Forelimb muscle (tissue), 1 donor: Measurements from ENCODE around the gene FBXO48. TPM values are rescaled to one million over a fixed set of nuclear protein-coding genes. Genes with fewer than 3 reads are reported as not detected.
"Not testable (repeated sequence)": the region's sequence is repeated elsewhere in the genome, so short reads cannot be mapped to it uniquely, and the experiment has no call there.

Experiments
- DNase-seq: peaks from one replicate; pipeline ENCODE4 v3.0.0-alpha.2; 2013; ENCODE audit warnings: low read depth
- polyA plus RNA-seq: library from polyadenylated mRNA; unstranded; fragments of 120-200 nt; gene quantifications from one replicate; pipeline ENCODE4 v1.2.1, GENCODE V29; 2013; ENCODE audit not compliant: insufficient read length

Gene FBXO48
- polyA plus RNA-seq, 1 donor: 1.6 TPM

DNA sequence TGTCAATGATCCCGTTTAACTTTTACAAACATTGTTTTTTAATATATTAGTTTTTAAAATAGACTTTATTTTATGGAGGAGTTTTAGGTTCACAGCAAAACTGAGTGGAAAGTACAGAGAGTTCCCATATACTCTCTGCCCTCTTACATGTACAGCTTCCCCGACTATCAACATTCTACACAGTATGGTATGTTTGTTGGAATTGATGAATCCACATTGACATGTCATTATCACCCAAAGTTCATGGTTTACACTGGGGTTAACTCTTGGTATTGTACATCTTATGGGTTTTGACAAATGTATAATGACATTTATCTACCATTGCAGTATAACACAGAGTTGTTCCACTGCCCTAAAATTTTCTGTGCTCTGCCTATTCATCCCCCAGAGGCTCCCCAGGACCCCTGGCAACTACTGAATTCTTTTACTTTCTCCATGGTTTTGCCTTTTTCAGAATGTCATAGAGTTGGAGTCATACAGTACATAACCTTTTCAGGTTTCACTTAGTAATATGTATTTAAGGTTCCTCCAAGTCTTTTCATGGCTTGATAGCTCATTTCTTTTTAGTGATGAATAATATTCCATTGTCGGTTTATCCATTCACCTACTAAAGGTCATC, 5.8 kb upstream of the FBXO48 start:
- DNase-seq: no peak

DNA sequence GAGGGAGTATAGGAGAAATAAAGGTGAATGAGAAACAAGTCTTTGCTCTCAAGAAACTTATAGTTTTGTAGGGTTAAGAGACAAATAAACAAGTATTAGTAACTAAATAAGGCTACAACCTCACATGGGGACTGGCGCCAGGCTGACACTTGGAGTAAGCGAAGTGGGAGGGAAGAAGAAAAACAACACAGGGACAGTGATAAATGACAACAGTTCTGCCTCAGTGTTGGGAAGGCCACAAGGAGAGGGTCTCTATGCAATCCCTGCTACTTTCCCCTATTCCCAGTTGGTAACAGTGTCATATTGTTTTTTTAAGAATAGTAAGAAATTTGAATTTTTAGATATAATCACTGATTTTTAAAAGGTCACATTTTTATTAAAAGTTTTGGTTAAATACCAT, 4.3 kb upstream of the FBXO48 start:
- no peak for DNase-seq

DNA sequence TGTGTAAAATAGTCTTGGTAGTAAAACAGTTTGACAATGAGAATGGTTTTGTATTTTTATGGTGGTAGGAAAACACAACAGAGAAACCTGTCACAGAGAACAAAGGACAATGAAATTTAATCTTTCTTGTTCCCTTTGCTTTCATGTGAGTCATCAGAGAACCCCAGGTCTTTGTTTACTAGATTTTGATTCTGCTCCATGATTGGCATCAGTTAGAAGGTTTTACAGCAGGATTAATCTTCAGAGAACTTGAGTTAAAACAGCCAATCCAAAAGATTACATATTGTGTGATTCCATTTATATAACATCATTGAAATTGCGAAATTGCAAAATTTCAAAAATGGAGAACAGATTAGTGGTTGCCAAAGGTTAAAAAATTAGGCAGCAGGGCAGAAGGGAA, 2.8 kb upstream of the FBXO48 start:
- DNase-seq: no peak

DNA sequence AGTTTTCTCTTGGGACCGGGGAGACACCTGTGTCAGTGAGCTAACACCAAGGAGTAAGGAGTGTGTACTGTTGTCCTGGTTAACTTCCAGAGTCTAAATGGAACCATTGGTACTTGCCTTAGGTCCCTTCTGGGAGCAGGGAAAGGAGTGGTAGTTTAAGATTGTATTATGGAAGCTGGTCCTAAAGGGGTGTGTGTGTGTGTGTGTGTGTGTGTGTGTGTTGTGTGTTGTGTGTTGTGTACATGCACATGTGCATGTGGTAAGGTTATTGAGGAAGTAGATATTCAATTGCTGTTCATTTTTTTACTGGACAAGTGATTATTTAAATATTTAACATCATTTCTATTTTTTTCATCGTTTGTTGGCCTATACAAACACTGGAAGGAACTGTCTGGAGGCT, 1.7 kb upstream of the FBXO48 start:
- DNase-seq: no peak

DNA sequence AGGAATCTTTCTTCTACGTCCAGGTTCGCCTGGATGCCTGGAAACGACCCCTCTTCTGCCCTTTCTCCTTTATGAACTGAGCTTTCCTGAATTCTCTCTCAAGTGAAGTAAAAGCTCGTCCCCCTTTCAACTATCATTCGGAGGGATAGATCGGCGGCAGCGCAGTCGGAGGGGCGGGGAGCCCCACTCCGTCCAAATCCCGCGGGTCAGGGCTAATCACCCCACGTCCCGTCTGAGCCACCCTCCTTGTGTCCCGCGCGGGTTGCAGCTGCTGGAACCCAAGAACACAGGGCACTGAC, 367 bp downstream of the FBXO48 start:
- DNase-seq: no peak

DNA sequence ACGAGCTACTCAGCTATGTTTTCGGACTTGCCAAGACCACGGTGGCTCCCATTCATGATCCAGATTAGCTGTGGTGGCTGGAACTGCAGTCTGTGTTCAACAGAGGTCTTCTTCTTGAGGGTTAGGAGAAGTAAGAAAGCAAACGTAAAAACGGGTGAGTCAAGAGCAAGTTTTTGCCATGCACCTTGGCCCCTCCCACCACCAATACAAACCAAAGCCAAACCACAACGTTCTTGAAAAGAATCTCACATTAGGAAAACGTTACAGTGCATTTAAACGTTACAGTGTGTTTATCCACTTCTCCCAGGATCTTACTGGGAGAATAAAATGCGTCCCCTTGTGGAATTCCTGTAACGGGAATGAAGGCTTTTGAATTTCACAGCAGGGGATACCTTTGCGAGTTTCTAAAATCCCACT, 725 bp downstream of the FBXO48 start:
- no peak for DNase-seq

DNA sequence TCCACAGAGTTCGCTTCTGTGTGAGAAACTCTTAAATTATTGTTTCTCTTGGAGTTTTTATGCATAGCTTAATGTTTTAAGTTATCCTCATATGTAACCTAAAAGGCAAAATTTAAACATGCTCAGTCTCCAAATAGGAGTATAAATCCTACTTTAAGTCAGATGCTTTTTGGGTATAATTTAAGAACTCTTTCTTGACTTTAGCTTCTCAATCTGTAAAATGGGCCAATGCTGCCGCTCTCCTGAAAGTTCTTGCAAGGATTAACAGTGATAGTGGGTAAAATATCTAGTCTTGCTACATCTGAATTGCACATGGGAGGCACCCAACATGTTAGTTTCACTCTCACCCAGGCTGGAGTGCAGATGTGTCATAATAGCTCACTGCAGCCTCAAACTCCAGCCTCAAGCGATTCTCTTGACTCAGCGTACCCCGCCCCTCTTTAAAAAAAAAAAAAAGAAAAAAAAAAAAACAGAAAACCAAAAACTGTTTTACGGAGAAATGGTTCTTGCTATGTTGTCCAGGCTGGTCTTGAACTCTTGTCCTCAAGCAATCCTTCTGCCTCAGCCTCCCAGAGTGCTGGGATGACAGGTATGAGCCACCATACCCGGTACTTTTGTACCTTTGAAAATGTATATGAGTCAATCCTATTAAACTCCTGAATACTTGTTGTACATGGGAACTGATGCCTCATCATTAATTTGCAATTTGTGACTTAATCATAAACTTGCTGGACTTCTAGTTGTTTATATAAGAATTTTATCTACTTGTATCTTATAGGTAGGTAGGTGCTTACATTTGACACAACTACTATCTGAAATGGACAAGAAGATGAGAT, 1.8 kb downstream of the FBXO48 start:
- DNase-seq: no peak

DNA sequence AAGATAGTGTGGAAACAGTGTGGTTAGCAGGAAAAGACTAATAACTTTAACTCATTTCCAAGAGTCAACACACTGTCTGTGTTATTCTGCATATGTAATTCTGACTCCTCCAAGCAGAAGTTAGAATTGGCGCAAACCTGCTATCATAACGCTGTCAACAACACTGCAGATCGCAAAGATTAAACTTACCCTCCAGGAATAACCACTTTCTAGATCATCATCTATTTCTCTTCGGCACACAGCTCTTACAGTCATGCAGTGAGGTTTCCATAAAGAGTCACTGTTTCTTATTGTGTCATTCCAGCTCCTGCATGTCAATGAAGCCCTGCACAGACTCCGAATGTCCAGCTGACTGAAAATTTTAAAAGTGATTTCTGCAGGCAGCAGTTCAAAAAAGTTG, 2.4 kb downstream of the FBXO48 start:
- no peak for DNase-seq

DNA sequence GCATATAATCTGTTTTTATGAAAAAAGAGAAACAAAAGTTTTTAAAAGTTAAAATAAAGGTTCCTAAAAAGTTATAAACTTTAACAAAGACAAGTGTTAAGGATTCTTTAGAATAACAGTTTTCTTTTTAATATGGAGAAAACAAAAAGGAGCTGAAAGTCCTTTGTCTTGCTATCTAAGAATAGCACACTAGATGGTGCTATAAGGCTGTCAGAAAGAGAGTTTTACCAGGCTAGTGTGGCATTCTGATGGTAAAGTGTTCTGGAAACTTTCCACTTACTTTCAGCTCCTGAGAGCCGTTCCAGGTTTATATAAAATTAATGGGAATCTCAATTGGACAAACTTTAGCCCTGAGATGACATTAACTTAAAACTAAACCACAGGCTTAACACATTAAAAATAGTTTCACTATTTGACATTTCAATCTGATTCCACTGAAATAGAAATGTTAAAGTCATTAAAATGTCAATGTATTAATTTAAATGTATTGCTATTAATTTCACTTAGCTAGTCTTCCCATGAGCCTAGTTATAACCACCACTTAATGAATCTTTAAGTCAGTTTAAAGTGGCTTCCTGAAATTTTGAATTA, 3.7 kb downstream of the FBXO48 start:
- DNase-seq: no peak

DNA sequence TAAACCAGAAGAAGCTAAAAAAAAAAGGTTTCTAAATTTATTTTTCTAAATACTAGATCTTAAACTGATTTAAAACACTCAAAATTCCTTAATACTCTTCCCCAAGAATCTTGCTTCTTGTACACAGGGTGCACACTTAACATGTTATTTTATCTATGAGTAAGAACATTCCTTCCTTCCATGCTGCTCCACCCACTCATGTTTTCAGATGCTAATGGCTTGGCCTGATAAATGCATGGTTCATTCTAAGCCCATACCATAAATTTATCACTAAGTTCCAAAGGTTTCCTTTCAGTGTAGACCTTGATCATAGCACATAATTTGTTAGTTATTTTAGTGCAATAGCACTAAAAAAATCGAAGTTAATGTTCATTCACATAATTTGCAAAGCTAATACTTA, 8.1 kb downstream of the FBXO48 start:
- DNase-seq: no peak

DNA sequence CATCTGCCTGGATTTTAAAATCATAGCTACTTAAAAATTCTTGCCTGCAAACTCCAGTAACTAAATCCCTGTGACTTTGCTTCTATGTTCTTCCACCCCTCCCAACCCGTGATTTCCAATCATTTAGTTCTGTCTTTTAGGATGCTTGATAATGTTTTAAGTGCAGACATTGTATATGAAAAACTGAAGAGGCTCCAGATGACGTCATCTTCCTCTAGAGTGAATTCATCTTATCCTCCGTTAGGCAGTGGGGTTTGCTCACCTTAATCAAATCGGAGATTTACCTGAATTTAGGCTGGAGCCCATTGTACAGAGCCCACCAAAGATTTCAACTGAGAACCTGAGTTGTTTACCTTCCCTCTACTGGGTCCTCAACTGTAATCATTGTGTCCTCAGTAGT, 10.9 kb downstream of the FBXO48 start:
- DNase-seq: no peak

DNA sequence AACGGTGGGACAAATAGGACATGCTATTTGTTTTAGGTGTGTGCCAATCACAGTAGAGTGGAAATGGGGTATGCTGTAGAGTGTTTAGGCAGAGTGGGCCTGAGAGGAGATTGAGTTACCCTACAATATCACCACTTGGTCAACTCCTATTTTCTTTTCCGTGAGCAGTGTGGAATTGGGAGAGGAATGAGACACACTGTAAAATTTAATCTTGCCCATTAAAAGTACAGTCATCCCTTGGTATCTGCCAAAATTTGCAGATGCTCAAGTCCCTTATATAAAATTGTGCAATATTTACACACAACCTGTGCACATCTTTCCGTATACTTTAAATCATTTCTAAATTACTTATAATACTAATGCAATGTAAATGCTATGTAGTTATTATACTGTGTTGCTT, 12.4 kb downstream of the FBXO48 start:
- DNase-seq: no peak

DNA sequence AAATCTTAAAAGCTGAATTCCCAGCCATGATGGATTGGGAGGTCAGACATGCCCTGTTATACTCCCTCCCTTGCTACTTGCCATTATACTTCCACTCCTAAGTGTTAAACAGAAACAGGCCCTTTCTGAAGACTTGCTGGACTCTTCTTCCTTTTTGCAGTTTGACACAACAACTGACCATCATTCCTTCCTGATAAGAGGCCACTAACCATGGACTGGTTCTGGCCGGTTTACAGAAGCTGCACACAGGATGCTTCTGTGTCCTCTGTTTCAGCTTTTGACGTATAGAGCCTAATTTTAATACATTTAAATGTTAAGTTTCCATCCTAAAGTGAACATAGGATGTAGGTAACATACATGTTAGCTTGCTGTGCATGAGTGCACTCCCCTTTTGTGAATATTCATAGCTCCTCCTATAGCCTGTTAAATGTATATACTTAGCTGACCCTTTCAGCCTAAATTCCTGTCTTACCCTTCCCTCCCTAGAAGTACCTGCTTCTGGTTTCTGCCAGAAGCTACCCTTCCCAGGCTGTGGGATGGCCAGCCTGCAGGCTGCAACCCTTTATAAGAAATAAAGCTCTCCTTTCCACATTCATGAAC, 13.2 kb downstream of the FBXO48 start:
- no peak for DNase-seq

DNA sequence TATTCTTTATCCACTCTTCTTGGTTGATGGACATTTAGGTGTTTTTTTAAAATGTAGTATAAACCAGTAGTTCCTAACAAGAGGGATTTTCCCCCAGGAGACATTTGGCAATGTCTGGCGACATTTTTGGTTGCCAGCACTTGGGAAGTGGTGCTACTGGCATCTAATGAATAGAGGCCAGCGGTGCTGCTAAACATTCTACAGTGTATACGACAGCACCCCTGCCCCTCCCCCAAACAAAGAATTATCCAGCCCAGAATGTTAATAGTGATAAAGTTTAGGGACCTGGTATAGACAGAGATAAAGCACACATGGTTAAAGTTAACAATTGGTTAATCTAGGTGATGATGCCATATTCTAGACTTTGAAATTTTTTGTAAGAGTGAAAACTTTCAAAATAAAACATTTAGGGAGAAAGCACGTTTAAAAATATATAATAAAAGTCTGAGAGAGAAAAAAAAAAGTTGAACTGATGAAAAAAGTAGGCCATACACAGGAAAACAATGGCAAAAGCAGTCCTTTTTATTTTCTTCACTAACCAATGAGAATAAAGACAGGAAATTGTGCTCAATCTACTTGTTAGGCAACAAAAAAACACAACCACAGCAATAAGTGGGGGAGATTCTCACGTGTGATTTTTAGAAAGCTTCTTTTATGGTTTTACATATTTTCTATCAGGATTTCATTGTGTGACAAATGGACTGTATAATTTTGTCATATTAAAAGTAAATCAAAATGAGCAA, 14.8 kb downstream of the FBXO48 start:
- no peak for DNase-seq

DNA sequence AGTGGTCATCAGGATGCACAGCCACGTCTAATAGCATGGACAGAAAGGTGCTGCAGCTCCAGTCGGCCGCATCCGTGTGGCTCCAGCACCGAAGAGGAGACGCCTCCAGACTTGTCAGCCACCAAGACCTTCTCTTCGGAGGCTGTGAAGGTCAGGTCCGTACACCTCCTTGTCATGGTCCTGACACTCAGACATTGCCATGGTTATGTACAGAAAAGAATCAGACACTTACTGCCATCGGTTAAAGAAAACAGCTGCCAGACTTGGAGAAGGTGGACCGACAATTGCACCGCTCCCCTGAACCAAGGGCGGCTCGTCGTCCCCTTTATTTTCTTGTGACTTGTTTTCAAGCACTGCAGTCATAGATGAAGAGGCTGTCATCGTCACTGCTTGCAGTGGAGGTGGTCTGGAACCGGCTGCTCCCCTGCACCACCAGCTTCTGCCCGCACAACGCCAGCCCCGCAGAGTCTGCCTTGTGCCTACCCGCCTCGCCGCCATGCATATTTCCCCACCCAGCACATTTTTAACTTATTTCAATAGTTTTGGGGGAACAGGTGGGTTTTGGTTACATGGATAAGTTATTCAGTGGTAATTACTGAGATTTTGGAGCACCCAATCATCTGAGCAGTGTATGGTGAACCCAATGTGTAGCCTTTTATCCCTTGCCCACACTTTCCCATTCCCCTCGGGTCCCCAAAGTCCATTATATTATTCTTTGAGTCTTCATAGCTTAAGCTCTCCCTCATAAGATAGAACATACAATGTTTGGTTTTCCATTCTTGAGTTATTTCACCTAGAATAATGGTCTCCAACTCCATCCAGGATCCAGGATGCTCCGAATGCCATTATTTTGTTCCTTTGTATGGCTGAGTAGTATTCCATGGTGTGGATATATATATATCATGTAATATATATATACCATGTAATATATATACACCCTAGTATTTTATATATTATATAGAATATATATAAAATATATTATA, 18.1 kb downstream of the FBXO48 start:
- DNase-seq: no peak

DNA sequence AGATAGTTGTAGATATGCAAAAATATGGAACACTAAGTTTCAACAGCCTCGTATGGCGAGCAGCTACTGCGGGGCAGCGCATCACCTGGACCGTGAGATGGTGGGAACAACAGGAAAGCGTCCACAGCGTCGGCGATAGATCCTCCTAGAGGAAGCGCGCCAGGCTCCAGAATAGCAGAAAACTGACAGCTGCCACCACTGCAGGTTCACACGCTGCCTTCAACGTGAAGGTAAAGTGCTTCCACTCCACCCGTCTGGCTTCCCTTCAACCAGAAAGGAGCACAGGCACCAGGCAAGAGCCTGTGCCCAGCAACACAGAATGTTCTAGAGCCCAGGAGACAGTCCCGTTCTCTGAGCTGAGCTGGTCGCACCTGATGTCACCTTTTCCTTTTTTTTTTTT, 20.0 kb downstream of the FBXO48 start:
- DNase-seq: no peak

DNA sequence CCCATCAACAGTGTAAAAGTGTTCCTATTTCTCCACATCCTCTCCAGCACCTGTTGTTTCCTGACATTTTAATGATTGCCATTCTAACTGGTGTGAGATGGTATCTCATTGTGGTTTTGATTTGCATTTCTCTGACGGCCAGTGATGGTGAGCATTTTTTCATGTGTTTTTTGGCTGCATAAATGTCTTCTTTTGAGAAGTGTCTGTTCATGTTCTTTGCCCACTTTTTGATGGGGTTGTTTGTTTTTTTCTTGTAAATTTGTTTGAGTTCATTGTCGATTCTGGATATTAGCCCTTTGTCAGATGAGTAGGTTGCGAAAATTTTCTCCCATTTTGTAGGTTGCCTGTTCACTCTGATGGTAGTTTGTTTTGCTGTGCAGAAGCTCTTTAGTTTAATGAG, 20.7 kb downstream of the FBXO48 start:
- DNase-seq: not testable (repeated sequence)

DNA sequence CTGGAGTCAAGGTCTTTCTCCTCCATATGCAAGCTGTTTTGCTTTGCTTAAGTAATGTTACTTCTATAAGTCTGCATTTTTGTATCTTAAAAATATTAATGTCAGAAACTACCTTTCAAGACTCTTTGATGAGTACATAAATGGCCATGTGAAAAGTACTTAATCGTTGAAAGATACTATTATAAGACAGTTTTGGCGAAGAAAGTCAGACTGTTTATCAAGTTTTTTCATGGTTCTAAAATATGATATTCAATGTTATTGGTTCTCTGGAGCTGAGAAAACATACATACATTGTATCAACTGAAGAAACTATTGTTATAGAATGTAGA, 25.1 kb downstream of the FBXO48 start:
- DNase-seq: no peak

DNA sequence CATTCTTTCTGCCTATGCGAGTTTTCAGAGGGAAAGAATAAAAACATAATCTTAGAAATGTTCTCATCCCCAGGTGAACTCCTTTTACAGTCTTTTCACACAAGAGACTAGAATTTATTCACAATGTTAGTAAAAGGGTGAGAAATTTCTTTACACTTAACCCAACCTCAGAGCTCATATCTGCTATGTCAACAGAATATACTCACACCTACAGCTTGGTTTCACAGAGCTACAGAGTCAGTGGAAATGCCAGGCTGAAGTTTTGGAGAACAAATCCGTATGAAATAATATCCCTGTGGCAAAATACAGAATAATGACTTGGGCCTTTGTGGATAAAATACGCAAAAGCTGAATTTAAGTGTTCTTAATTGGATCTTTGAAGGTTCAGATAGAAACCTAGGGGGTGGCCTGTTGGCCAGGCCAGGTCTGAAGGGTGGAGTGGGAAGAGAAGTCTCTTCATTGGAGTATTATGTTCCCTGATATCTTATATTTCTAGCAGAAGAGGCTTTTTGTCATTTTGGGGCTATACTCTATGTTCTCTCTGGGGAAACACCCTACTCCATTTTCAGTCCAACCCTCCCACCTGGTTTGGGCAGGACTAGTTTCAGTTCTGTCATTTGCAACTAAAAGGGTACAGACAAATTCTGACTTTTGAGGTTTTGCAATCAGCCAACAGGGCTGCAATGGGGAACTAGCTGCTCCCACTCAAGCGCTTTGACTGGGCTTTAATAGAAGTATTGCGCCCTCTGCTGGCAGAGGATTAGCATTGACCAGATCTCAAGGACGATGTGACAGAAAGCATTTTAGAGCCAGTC, 25.7 kb downstream of the FBXO48 start:
- peak; percentile 71 for DNase-seq
